Activated CD4-positive, alpha-beta T cell treated with anti-CD3 and anti-CD28 coated beads, Interleukin-2, amount 50 U/mL, for 4 hours (primary cell): ENCODE data around the gene KIR2DL1.
"Not testable (repeated sequence)": the region's sequence is repeated elsewhere in the genome, so short reads cannot be mapped to it uniquely, and the experiment has no call there.

Source experiments
- DNase-seq, 2 experiments: peaks; one replicate each; pipeline ENCODE4 v3.0.0-alpha.2; 2020

The KIR2DL1 gene

DNA sequence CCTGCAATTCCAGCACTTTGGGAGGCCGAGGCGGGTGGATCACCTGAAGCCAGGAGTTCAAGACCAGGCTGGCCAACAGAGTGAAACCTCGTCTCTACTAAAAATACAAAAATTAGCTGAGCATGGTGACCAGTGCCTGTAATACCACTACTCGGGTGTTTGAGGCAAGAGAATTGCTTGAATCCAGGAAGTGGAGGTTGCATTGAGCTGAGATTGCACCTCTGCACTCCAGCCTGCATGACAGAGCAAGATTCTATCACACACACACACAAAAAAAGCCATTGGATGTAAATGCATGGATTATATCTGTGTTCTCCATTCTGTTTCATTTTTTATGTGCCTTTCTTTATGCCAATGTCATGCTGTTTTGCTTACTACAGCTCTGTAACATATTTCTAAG lies 54.8 kb downstream of the KIR2DL1 start:
- DNase-seq = not testable (repeated sequence)

DNA sequence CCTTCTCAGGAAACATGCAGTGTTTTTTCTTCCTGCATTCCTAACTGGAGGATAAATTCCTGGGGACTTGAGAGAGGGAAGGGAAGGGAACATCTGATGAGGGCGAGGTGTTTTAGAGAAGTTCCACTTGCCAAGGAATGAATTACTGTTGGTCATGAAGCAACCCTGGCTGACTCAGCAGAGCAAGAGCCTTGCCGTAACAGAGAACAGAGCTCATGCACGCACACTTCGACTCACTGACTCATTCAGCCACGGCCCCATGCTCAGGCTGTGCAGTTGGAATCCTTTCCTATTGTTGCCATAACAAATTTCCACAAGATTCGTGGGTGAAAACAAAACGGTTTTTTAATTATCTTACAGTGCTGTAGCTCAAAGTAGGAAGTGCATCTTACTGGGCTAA lies 55.7 kb downstream of the KIR2DL1 start:
- DNase-seq = not testable (repeated sequence)

DNA sequence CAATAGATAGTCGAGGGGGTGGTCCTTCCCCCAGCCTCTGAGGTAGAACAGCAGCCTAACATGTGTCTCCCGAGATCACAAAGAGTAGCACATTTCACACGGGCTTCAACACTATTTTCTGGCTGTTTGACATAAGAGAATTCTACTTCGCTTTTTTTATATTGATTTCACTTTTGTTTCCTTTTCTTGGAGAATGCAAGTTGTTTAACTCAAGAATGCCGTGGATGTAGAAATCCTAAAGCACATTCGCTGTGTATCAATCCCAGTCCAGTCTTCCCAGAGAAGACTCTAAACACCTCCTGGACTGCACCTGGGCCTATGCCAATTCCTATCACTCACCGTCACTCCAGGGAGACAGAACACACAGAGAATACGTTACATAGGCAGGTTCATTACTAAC lies 58.5 kb downstream of the KIR2DL1 start:
- not testable (repeated sequence) for DNase-seq

DNA sequence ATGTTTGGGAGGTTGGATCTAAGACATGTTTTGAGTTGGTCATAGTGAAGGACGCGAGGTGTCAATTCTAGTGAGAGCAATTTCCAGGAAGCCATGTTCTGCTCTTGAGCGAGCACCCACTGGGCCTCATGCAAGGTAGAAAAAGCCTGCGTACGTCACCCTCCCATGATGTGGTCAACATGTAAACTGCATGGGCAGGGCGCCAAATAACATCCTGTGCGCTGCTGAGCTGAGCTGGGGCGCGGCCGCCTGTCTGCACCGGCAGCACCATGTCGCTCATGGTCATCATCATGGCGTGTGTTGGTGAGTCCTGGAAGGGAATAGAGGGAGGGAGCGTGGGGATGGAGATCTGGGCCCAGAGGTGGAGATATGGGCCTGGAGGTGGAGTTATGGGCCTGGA lies 62.9 kb downstream of the KIR2DL1 start, which contains the start of gene KIR2DS4:
TSS of gene KIR2DS4 (plus strand) at position 181 of the 400 bp plus-strand sequence.
- not testable (repeated sequence) for DNase-seq
